NT2/D1 (cell line): ENCODE results near the gene AP2A2.

Experiments
- YY1 ChIP-seq: IDR thresholded peaks from 2 replicates; pipeline ENCODE4 v1.6.1; 2011; ENCODE audit not compliant: insufficient read length, insufficient read depth
- ZNF274 ChIP-seq: IDR thresholded peaks from 2 replicates; pipeline ENCODE4 v1.6.1; 2011; ENCODE audit warnings: mild to moderate bottlenecking, low read depth, low read length

GRCh38 chr11:1032310-1032891, 106.7 kb downstream of the AP2A2 start:
- no peak for TF ChIP-seq ZNF274
- TF ChIP-seq YY1: no peak
